ENCODE results near the gene PDLIM5.
A peak's percentile ranks its signal among the peaks of the same experiment; 100 is the strongest.
"Not testable (repeated sequence)": the region's sequence is repeated elsewhere in the genome, so short reads cannot be mapped to it uniquely, and the experiment has no call there.

Gene PDLIM5

DNA sequence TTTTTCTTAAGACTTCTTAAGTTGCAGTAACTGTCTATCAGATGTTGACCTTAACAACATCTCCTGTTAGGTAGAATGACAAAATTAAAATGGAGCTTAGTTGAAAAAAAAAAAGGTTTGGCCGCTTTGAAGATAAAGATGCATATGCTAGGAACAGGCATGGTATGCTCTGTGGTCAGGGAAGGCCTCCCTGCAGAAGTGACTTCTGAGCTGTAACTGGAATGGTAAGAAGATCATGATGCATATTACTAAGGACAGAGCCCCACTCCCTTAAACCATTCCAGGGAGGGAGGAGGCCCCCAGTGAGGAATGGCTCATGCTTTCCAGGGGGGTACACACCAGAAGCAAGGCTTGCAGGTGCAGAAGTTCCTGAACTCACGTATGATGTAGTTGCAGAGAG lies 43.7 kb downstream of the PDLIM5 start:
- no peak for DNase-seq (ENCODE audit: low spot score)

DNA sequence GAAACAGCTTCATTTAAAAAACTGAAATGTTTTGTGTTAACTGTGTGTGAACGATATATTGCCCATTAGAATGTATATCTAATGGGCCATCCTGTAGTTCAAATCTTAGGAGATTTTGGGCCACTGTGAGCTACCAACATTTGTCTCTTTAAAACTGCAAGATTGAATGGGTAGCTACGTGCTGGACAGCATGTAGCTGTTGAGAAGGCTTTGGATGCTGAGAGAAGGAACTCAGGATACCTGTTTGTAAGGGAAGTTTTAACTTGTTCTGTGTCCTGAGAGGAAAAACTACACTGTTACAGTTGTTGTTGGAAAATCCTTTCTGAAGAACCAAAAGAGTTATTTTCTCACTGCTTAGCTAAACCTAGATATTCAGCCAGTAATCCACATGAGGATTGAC lies 45.9 kb downstream of the PDLIM5 start:
- no peak for DNase-seq (ENCODE audit: low spot score)

DNA sequence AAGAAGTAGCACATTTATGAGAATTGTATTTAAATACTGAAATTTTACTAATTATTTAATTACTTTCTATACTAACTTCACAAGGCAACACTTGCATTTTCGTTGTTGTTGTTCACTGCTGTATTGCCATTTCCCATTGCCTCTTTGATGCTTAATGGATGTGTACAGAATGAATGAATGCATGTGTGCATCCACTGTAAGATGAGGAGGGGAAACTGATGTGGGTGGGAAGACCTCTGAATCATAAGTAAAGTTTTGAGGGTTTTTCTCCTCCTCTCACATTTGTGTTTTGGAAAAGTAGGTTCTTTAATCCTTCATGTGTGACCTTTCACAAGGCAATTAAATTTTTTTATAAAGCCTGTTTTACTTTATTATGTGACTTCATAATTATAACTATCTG lies 46.8 kb downstream of the PDLIM5 start:
- DNase-seq (ENCODE audit: low spot score): no peak

DNA sequence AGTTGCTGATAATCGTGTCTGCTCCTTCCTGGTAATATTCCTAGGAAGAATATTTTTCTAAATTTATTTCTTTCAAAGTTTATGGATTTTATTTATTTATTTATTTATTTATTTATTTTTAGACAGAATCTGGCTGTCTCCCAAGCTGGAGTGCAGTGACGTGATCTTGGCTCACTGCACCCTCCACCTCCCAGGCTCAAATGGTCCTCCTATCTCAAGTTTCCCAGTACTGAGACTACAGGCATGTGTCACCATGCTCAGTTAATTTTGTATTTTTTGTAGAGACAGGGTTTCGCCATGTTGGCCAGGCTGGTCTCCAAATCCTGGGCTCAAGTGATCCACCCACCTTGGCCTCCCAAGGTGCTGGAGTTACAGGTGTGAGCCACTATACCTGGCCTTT lies 48.9 kb downstream of the PDLIM5 start:
- DNase-seq (ENCODE audit: low spot score): no peak

DNA sequence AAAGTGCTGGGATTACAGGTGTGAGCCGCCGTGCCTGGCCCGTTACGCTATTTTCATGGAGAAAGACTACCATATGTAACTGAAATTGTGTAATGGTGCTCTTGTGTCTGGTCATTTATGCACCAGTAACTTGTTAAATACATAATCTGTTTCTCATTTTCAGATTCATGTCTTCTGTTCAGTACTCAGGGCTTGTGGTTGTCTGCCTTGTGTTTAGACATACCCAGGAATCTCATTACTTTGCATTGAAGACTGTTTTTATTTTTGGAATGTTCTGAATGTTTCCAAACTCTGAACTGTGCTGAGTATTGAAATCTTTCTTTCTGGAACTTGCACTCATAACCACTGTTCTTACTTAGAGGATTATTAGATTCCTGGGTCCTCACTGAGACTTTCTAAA lies 52.8 kb downstream of the PDLIM5 start:
- DNase-seq (ENCODE audit: low spot score): peak; percentile 79

DNA sequence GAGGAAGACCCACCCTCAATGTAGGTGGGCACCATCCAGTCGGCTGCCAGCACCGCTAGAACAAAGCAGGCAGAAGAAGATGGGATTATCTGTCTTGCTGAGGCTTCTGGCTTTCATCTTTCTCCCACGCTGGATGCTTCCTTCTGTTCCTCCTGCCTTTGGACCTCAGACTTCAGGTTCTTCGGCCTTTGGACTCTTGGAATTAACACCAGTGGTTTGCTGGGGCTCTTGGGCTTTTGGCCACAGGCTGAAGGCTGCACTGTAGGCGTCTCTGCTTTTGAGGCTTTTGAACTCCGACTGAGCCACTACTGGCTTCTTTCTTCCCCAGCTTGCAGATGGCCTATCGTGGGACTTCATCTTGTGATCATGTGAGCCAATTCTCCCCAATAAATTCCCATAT lies 55.1 kb downstream of the PDLIM5 start:
- DNase-seq (ENCODE audit: low spot score): no peak

DNA sequence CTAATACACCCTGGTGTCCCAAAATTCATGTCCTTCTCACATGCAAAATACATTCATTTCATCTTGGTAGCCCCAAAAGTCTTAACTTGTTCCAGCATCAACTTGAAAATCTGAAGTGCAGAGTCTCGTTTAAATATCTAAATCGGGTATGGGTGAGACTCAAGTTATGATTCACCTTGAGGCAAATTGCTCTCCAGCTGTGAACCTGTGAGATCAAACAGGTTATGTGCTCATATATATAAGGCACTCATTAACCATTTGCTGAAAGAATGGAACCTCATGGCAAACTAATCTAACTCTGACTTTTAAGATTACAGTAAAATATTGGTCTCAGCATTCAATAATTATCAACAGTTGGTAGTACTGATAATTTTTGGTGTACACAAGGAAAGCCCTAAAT lies 55.5 kb downstream of the PDLIM5 start:
- DNase-seq (ENCODE audit: low spot score): no peak

DNA sequence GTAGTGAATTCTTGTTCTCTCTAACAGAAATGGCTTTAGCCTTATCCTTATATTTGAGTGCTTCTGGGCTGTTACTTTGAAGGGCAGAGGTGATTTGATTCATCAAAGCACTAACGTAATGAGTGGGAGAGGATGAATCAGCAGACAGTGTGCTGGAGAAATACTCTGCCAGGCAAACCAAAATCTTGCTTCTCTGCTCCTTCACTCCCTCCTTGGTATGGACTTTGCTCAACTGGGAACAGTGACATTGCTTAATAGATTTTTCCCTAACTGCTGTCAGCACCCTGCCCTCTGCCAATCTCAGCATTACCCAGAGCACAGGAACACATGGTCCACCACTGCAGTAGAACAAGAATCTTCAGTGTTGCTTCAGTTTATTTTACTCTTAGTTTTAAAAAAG lies 56.0 kb downstream of the PDLIM5 start:
- DNase-seq (ENCODE audit: low spot score): peak; percentile 72

DNA sequence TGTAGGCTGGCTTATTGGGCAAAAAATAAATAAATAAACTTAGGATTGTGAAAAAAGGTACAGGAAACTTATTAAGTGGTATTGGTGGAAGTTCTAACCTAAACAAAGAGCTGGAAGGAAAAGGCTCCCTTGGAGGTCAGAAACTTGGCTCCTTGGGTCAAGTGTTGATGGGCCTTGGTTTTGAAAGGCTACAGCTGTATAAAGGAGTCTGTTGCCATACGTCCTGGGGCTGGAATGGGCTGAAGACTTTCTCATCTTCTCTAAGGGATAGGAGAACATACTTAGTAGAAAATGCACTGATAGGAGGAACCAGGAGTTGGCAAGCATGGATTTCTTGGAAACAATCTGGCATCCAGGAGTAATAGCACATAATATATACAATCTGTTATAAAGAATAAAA lies 56.6 kb downstream of the PDLIM5 start:
- DNase-seq (ENCODE audit: low spot score): no peak

DNA sequence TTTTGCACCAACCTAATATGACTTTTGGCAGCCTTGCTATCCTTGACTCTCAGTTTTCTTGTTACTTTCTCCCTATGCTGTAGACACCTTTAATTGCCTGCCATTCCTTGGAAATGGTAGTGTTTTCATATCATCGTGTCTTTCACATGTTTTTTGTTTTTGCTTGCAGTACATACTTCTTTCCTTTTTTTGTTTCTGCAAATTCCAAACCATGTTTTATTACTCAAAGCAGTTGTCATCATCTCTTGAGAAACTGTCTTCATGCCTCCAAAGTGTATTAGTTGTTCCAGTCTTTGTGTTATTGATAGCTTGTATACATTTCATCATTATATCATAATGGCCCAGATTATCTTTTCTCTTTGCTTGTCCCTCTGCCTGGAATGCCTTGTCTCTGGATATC lies 57.1 kb downstream of the PDLIM5 start:
- DNase-seq (ENCODE audit: low spot score): no peak

DNA sequence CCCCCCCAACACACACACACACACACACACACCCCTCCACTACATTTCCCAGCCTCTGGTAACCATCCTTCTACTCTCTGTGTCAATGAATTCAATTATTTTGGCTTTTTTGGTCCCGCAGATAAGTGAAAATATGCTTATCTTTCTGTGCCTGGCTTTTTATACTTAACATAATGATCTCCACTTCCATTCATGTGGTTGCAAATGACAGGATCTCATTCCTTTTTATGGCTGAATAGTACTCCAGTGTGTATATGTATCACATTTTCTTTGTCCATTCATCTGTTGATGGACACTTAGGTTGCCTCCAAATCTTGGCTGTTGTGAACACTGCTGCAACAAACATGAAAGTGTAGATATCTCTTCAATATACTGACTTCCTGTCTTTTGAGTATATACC lies 59.8 kb downstream of the PDLIM5 start:
- no peak for DNase-seq (ENCODE audit: low spot score)

DNA sequence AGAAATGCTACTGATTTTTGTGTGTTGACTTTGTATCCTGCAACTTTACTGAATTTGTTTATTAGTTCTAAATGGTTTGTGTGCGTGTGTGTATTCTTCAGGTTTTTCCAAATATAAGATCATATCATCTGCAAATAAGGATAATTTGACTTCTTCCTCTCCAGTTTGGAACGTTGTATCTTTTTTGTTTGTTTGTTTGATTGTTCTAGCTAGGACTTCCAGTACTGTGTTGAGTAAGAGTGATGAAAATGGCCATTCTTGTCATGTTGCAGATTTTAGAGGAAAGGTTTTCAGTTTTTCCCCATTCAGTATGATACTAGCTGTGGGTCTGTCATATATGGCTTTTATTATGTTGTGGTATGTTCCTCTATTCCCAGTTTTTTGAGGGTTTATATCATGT lies 61.8 kb downstream of the PDLIM5 start:
- DNase-seq (ENCODE audit: low spot score): not testable (repeated sequence)

DNA sequence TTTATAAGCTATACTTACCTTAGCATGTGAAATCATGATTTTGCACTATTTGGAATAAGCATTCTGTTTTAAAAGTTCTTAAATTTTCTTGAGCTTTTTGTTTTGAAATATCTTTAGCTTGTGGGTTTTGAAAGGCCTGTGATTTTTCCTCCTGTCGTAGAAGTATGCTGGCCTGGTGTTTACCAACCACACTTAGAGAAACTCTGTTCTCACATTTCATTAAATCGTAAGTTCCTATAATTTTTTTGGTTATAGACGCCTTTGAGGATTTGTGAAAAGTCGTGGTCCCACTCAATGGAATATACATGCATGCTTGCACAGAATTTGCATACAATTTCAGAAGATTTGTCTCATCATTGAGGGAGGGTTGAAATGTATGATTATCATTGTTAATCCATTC lies 63.6 kb downstream of the PDLIM5 start:
- DNase-seq (ENCODE audit: low spot score): no peak

DNA sequence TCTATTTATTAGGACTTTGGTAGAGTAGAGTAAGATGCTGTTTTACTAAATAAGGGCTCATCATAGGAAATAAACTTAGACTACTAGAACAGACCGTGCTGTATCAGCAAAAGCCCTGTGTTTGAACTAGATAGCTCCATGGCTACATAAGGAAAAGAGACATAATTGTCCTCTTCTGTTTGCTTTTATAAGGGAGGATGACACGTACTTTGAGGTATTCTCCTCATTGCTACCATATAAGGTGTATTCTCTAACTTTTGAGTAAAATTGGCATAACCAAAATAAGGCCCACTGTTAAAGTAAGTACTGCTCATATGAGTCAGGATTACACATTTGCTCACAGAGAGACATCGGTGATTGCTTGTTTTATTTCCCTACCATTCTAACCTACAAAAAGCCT lies 64.3 kb downstream of the PDLIM5 start:
- DNase-seq (ENCODE audit: low spot score): peak; percentile 43

DNA sequence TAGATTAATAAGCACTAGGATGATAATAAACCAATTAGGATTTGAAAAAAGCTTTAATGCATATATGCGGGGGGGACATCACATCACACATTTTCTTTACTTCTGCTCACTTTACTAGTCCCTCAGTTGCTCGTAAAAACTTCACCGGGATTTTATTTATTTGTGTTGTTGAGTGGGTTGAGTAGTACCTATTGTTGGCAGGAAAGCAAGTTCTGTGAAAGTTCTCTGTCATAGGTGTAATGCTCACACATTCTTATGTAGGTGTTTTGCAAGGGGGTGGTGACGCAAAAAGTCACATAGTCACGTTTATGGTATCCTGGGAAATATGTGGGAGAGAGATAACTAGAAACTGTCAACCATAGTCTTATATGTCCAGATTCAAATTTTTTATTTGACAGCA lies 65.3 kb downstream of the PDLIM5 start:
- DNase-seq (ENCODE audit: low spot score): no peak

DNA sequence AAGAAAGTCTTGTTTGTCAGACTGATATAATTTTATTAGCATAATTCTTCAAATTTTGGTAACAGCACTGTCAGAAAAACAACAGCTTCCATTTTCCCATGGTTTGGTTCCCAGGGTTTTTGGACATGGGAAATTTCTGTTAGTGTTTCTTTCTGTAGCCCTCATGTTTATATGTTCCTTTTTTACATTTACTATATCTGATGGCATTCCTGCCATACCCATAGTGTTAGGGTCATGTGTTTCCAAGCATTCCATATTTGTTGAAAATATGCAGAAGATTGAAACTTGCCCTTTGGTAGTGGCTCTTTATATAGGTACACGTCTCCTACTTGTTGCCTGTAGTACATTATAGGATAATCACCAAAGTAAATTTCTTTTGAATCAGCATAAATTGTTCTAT lies 65.8 kb downstream of the PDLIM5 start:
- no peak for DNase-seq (ENCODE audit: low spot score)

DNA sequence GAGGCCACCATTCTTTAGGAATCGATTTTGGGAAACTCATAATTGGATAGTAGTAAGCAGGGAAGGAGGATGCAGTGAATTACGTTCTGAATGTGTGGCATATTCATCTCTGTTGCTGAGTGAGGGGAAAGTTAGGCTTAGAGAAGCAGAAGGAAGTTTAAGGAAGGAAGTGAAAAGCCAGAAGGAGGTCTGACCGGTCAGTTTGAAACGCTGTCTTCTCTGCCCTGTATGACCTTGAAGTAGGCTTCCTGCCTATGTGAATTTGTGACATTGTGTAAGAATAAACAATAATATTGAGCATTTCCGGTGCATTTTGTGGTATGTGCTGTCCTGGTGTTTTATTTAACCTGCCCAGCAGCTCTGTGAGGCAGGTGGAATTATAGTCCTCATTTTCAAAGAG lies 67.3 kb downstream of the PDLIM5 start:
- DNase-seq (ENCODE audit: low spot score): no peak

DNA sequence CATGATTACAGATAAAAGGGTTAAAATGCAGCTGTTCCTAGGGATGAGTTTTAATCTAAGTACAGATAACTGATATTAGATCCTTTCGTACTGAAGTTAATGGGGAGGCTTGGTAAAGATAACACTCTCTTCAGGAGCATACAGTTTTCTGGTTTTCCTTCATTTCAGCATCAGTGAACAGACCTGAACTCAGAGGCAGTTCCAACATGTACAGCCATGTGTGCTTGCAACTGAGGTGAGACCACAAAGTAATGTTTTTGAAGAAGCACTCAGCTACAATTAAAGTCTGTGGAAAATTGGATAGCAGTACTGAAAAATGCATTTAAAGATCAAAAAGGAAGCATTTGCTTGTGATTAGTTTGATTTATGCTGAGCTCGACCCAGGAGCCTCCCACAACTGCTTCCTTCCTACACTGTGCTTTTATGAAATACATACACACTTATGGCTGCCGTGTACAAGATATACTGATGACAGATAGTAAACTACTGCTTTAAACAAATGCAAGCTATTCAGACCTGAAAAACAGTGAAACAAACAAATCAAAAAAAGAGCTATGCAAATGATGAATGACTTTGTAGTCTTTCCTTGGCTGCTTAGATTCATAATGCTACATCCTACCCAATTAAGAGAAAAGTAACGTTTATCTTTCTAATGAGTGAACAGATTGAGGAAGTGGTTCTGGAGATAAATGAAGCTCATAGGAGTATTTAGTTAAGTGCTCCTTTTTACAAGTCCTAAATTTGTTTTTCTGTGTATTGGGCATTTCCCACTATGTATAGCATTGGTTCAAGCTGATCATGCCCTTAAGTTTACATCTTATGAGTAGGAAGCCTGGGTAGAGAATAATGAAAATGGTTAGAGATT lies 68.4 kb downstream of the PDLIM5 start:
- no peak for DNase-seq (ENCODE audit: low spot score)

DNA sequence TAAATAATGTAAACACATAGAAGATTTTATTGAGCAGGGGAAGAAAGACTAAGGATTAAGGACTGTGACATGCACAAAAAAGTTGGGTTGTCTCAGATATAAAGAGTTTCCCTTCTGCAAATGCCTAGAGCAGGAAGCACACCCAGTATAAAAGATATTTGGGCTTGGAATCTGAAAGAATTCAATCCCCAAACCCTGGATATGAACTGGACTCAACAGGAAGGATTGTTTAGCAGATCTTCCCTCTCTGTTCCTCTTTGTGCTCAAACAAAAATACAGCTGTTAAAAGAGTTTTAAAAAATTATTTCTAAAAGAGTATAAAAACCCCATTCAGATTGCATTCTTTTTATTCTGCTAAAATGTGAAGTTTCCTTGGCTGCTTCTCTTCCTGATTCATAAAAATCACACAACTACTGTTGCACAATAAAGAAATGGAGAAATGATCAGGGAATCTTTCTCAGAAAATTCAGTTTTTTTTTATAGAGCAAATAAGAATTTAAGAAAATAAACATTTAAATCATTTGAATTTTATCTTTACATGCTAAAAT lies 71.4 kb downstream of the PDLIM5 start:
- peak; percentile 15 for DNase-seq (ENCODE audit: low spot score)

DNA sequence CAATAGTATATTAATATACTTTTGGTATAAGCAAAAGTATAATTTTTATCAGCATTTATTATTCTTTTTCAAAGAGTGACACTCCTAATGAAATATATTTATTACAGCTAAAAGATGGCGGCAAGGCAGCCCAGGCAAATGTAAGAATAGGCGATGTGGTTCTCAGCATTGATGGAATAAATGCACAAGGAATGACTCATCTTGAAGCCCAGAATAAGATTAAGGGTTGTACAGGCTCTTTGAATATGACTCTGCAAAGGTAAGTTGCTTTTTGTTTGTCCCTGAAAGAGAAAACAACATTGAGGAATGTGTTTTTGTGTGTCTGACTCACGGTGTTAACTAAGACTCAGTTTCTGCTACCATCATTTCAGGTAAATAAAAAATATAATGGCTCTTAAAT lies 71.9 kb downstream of the PDLIM5 start:
- no peak for DNase-seq (ENCODE audit: low spot score)

DNA sequence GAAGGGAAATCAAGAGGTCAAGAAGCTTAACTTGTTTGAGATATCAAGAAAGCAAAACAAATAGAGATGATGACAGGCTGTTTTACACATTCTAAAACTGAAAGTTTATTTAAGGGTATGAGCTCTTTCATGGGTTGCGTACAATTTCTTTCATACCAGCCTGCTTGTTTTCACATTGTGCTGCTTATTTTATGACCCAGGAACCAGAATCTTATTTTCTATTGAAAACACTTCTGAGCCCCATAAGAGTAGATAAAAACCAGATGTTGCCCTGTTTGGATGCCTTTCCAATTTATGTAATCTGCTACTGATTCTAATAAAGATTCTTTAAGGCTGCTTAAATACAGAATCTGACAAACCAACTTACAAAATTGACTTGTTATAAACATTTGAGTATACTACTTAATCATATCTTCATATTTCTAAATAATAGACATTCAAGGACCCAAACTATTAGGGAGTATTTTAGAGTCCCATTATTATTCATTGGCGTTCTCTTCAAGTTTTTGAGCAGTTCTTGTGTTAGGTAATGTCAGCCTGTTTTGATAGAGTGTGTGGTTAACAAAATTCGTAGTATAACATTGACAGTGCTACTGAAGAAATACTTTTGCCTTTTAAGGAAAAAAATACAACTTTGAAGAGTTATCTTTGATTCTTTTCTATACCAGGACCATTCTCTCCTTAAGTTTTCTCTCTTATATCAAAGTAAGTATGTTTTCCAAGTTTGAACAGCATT lies 74.4 kb downstream of the PDLIM5 start:
- DNase-seq (ENCODE audit: low spot score): no peak

DNA sequence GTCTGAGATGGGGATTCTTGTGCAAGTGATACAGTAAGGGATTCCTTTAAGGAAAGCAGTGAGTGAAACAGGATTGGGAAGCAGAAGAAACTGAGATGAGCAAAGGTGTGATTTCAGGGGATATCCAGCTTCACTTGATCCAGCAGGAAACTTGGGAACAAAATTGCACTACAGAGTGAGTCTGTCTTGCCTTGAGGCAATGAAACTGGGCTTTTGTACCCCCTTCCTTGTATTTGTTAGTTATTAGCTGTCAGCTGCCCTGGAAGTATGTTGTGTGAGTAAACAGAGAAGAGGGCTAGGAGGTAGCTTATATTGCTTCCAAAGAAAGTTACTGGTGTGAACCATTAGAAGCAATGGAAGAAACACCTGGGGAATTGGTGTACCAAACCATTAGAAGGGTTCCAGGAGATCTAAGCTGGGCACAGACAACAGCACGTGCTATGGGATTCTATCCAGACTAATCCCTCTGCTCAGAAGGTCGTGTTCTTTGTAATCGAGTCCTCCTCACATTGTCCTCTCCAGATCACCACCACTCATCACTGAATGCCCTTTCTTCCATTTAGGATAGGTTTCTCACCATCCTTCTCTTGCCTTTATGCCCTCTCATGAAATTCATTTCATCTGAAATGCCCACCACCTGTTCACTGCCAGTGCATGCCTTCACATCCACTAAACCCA lies 76.0 kb downstream of the PDLIM5 start:
- no peak for DNase-seq (ENCODE audit: low spot score)
